GM21515 (cell line): Measurements from ENCODE around the gene AIMP2.
"Not testable (repeated sequence)": the region's sequence is repeated elsewhere in the genome, so short reads cannot be mapped to it uniquely, and the experiment has no call there.

ENCODE experiments used
- ATAC-seq: cut with Tn5 transposase; IDR thresholded peaks from one replicate; pipeline ENCODE4 v1.9.1; 2021; ENCODE audit not compliant: unreplicated experiment

Gene AIMP2

DNA sequence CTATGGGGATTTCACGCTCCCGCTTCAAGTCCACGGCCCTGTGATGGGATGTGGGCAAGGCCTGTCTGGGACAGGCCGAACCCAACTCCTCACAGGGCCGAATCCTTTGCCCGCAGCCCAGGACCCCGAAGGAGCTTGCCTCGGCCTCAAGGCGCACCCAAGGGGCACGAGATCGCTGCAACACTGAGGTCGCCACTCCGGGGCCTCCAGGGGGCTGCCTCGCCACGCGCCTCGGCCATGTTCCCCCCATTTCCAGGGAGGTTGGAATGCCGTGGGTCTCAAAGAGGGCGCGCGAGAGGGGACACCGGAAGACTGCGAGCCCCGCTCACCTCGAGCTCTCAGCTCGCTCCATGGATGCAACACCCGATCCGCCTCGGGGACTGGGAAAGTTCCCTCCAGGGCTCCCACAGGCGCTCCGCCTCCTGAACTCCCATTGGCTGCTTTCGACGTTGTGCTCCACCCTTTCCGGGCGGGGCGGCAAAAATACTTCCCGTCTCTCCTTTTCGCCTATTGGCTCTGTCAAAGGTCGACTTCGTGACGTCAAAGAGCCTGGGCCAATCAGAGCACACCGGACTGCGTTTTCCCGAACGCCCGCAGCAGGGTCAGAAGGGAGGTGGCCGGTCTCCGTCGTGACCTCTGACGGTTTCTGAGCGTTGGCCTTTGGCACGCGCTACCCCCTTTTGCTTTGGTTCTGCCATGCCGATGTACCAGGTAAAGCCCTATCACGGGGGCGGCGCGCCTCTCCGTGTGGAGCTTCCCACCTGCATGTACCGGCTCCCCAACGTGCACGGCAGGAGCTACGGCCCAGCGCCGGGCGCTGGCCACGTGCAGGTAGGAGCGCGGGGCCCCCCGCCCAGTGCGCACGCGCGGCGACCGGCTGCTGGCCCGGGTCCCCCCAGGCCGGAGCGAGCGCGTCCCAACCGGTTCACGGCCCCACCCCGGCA, at the start of gene AIMP2, which contains the start of gene PMS2:
Gene AIMP2, plus strand, starts transcription at position 605 of the 944 bp plus-strand sequence. Its CDS starts 92 bp downstream, at position 697.
Gene PMS2, minus strand, starts transcription at position 382 of the 944 bp plus-strand sequence. Its CDS starts 30 bp downstream, at position 352.
- peak; percentile 92 for ATAC-seq

DNA sequence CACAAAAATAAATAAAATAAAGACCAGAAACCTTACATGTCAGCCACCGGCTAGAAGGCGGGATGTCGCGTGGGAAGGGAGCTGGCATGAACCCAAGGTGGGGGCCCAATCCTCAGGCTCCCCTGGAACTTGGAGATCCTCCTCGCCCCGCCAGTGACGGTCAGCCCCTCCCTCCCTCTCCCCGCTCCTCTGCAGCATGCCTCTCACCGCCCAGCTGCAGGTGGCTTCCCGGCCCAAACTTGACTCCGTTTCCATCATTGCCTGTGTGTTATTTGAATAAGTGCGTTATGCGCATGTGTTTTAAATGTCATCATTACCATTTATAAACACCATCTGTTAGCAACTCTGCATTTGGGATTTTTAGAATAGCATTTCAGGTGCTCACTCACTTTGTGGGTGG, 45.9 kb upstream of the AIMP2 start:
- ATAC-seq, result not testable (repeated sequence)

DNA sequence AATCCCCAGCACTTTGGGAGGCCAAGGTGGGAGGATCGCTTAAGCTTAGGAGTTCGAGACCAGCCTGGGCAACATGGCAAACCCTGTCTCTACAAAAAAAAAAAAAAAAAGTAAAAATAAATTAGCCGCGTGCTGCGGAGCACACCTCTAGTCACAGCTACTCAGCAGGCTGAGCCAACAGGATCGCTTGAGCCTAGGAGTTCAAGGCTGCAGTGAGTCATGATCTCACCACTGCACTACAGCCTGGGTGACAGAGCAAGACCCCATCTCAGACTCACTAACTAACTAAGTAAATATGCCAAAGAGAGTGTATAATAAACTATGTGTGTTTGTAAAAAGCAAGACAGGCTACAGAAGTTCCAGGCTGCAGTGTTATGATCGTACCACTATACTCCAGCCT, 45.3 kb upstream of the AIMP2 start:
- not testable (repeated sequence) for ATAC-seq

DNA sequence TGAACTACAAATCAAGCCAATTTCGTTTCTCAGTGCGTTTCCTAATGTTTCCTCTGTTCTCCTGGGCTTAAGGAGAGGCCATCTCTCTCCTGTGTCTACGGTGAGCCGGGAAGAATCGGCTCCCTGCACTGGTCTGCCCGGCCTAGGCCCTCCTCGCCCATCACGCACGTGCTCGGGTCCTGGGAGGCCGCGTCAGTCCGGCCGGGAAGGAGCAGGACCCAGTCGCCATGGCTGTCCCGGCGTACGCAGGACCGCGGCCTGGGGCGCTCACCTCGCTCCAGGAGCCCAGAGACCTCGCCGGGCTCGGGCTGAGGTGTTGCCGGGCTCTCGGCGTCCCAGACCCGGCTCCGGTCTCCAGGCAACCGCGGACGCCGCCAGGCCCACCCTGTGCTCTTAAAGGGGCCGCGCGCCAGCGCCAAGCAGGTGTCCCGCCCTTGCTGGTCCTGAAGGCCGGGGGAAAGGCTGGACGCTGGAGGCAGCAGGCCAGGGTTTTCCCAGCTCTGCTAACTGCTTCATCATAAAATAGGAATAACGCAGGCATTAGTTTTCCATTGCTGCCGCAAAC, 38.6 kb upstream of the AIMP2 start, which contains the start of gene RSPH10B:
Gene RSPH10B, minus strand, starts transcription at position 343 of the 565 bp plus-strand sequence. CDS start 3,573 bp downstream, outside the sequence.
- ATAC-seq, result not testable (repeated sequence)

DNA sequence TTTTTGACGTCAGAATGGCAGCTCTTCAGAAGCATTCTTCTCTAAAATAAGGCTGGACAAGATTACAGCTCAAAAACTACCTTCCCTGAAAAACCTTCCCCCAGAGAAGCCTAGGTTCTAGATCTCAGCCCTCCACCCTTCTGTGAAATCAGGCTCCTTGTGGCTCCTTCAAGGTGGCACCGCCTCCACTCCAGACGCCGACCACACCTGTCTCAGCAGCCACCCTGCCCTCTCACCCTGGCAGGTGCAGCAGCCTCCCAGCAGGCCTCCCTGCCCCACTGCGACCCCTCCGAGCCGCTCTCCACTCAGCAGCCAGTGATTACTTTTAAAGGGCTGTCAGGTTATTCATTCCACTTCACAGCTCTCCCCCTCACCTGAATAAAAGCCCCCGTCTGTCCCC, 35.5 kb upstream of the AIMP2 start:
- ATAC-seq, result not testable (repeated sequence)

DNA sequence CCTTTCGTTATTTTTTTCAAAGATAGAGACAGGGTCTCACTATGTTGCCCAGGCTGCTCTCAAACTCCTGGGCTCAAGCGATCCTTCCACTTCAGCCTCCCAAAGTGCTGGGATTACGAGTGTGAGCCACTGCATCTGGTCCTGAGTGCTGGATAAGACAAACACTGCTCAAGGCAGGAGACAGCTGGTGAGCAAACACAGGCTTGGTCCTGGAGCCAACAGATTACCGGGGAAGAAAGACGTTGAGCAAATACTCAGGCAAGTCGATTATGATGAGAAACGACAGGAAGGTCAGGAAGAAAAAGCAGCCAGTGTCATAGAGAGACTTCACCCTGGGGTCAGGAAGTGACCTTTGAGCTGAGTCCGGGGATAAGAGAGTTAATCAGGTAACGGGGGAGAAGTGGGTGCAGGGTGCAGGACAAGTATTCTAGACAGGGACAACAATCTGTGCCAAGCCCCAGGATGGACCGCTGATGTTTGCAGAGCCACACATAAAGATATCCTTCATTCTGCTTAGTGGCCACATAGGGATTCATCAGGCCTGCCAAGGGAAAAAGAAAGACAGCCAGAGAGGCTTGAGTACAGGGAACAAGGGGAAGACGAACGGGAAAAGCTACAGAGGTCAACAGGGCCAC, 29.3 kb upstream of the AIMP2 start:
- ATAC-seq, result not testable (repeated sequence)

DNA sequence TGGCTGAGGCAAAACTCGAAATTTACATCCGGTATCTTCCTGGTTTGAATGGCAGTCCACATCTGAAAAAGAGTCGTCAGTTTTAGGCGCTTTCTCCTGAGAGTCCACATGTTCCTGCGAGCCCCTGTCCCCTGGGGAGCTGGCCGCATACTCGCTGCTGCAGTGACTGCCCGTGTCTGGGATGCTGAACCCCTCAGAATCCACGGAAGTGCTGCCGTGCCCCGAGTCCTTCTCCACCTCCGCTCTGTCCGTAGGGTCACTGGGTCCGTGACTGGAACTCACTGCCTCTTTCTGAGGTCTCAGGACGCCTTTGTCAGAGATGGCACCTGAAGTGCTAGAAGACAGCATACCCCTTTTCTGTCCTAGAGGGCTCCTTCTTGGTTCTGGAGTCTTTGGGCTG, 22.0 kb upstream of the AIMP2 start:
- ATAC-seq, result not testable (repeated sequence)

DNA sequence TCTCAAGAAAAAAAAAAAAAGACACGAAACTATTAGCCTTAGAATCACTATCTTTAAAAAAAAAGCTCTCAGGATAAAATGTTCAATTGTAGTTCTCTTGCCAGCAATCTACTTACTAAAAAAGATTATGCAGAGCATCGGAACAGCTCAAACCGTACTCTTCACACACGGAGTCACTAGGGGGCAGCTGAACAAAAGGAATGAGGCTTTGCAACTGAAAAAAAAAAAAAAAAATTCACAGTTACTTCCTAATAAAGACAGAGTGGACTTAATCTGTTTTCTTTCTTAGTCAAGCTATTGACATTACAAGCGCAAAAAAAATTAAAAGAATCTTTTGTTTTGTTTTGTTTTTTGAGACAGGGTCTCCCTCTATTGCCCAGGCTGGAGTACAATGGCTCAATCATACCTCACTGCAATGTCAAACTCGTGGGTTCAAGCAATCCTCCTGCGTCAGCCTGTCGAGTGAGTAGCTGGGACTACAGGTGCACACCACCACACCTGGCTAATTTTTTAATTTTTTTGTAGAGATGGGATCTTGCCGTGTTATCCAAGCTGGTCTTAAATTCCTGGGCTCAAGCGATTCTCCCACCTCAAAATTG, 11.8 kb upstream of the AIMP2 start:
- ATAC-seq, result no peak

DNA sequence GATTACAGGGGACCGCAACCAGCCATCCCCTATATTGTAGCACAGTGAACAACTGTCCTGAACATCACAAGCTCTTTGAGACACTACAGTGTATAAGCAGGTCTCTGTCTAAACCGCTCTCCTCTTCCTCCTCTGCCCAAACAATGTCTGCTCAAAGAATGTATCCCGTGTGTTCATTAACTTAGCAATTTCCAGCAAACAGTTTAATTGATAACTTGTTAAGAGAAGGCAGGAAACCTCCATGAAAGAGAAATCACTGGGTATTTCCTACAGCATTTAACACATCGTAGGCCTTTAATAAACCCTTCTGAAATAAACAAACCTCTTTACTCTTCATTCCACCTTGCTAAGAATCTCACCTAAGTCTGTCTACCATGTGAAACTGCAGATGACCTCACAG, 1.7 kb upstream of the AIMP2 start:
- no peak for ATAC-seq

DNA sequence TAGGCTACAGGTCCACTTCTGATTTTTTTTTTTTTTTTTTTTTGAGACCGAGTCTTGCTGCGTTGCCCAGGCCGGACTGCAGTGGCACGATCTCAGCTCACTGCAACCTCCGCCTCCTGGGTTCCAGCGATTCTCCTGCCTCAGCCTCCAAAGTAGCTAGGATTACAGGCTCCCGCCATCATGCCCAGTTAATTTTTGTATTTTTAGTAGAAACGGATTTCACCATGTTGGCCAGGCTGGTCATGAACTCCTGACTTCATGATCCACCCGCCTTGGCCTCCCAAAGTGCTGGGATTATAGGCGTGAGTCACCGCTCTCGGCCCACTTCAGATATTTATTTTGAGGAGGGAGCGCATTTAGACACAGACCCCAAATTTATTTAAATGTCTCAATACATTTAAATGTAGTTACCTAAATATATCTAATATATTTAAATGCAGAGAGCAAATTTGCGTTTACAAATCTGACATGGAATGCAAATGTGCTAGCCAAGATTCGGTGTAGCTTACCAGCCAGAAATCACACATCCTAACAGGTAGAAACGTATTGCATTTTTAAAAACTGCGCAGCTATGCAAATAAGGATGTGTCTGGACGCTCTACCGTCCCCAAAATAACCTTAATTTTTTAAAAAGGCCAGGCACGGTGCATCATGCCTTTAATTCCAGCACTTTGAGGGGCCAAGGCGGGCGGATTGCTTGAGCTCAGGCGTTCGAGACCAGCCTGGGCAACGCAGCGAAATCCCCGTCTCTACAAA, 1.1 kb upstream of the AIMP2 start:
- ATAC-seq, result not testable (repeated sequence)

DNA sequence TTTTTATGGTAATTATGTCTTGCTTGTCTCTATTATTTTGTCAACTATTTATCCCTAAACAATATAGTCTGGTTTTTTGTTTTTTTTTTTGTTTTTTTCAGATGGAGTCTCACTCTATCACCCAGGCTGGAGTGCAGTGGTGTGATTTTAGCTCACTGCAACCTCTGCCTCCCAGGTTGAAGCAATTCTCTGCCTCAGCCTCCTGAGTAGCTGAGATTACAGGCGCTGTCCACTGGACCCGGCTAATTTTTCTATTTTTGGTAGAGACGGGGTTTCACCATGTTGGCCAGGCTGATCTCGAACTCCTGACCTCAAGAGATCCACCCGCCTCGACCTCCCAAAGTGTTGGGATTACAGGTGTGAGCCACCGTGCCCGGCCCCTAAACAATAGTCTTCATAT, 1.3 kb downstream of the AIMP2 start:
- not testable (repeated sequence) for ATAC-seq

DNA sequence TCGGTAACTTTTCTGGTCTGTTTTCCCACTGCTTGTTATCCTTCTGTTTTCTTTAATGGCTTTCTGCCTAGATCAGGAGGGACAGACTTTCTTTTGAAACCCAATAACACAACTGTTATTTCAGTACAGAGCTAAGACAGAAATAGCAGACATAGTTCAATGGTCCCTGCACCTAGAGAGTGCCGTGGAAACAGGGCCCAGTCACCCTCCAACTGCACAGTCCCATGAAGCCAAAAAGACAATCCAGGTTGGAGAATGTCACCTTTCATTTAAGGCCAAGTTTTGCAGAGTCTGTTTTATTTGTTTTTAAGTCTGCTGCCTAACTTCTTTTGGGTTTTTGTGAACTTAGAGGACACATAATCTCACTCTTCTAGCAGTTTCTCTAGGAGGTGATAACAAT, 2.5 kb downstream of the AIMP2 start:
- ATAC-seq, result no peak

DNA sequence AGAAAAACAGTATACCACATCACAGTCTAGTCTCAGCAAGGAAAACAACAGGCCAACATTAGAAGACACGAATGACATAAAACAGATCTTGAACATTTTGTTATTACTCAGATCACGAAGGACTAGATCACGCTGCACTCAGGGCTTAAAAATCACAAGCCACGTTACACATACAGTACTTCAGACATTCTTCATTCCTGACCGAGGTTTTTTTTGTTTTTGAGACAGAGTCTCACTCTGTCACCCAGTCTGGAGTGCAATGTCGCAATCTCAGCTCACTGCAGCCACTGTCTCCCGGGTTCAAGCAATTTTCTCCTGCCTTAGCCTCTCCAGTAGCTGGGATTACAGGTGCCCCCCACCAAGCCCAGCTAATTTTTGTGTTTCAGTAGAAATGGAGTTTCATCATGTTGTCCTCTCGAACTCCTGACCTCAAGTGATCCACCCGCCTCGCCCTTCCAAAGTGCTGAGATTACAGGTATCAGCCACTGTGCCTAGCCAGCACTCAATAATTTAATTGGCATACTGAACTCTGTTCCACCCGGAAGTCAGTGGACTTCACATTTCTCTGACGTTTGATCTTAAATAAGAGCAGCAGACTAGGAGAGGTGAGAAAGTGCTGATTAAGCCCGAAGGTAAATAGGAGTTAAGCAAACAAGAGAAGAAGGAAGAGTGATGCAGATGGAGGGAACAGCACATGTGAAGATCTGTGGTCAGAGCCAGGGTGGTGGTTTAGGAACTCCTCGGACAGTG, 3.5 kb downstream of the AIMP2 start:
- no peak for ATAC-seq

DNA sequence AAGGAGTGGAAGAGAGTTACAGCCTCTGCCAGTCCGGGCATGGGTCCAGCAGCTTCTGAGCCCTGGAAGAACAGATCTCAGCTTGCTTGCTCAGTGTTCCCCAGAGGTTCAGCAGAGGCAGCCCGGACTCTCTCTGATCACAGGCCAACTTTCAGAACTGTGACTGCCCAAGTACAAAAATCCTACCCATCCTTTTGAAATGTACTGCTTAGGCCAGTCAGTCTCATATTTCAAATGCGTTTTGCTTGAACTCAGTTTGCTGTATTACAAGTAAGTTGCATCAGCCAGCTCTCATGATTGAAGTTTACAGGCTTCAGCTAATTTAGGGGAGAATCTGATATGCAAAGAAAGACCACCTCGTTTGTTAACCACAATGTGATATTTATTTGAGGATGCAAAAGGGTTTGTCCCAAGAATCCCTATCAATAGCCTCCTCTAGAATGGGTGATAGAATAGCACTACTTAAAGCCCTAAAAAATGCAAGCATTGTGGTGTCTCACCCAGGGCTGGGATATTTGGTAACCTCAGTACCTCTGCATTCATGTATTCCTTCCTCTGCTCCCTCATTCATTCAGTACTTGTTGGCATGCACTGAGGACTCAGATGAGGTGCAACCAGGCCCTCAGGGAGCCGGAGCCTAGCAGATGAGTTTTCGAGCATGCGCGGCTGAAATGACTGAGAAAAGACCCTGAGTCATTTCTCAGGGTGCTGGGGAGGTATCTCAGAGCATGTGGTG, 7.0 kb downstream of the AIMP2 start:
- no peak for ATAC-seq

DNA sequence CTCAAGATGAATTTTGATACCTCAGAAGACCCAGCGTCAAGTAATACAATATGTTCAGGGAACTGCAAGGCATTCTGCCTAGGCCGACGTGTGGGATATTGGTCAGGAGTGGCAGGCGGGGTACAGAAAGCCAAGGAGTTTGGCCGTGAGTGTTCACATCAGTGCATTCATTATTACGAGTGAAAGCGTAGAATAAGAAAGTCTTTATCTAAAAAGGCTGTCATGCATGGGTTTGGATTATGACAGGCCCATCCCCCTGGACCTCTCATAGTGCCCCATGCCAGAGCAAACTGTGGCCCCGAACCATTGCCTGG, 7.5 kb downstream of the AIMP2 start:
- no peak for ATAC-seq

DNA sequence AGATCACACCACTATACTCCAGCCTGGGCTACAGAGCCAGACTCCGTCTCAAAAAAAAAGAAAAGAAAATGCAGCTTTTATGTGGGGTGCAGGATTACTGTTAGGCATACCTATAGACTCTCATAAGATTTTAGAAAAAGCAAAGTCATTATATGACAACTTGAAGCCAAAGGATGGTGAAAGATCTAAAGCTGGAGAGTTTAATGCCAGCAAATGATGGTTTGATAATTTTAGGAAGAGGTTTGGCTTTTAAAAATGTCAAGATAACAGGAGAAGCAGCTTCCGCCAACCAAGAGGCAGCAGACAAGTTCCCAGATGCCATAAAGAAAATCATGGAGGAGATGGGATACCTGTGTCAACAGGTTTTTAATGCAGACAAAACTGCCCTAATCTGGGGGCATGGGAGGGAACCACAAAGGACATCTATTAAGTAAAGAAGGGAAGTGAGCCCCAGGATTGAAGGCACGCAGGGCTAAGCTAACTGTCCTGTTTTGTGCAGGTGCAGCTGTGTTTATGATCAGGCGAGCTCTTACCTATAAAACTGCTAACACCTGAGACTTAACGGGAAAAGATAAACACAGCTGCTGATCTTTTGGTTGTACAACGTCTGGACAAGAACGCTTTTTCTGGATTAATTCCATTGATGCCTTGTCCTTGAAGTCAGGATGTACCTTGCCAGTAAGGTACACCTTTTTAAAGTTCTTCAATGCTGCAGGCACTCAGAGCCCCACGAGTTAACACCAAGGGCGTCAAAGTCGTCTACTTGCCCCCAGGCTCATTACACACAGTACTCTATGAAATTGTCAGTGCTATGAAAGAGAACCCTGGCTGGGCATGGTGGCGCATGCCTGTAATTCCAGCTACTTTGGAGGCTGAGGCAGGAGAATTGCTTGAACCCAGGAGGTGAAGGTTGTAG, 11.6 kb downstream of the AIMP2 start:
- ATAC-seq, result no peak

DNA sequence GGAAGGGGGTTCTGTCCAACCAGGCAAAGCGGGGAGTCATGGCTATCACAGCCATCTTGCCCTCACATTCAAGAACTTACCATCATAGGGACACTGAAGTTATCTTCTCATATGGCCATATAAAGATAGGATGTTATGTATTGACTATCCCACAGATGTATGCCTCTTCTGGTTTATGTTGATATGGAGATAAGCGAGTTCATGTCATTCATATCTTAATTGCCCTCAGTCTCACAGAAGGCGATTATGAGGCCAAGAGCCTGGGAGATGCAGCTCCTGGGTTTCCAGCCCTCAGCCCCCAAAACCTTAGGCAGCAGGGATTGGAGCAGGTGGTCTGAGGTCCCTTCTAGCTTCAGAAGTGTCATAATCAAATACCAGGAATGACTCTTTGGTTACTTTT, 13.6 kb downstream of the AIMP2 start:
- no peak for ATAC-seq

DNA sequence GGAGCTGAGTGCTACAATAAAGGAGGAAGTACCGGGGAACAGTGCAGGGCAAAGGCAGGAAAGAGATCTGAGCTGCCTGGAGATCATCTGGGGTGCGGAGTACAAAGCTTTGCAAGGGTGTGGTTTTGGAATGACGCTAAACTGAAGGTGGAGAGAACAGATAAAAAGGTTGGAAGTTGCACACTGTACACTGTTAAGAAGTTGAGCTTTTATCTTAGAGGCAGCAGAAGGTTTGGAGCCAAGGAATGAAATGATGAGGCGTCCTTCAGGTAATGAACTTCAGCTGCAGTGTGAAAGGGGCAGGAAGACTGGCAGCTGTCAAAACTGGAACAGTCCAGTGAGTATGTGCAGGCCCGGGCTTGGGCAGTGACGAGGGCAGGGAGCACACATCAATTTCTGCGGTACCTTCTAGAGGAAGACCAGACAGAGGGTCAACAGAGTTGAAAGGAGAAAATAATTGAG, 14.9 kb downstream of the AIMP2 start:
- no peak for ATAC-seq
